Colonic mucosa (tissue), 4 donors: ENCODE results near the gene ZC3H15. TPM values are rescaled to one million over a fixed set of nuclear protein-coding genes. Genes with fewer than 3 reads are reported as not detected.

Source experiments
- DNase-seq: peaks from one replicate; pipeline ENCODE4 v3.0.0-alpha.2; 2020
- H3K27ac ChIP-seq: fragments of 200-600 bp; one replicate; pipeline ENCODE4 v1.8.0; 2021
- H3K27me3 ChIP-seq: fragments of 200-600 bp; one replicate; pipeline ENCODE4 v1.8.0; 2021
- H3K36me3 ChIP-seq: fragments of 200-600 bp; one replicate; pipeline ENCODE4 v1.8.0; 2021
- H3K4me1 ChIP-seq: fragments of 200-600 bp; one replicate; pipeline ENCODE4 v1.8.0; 2021; ENCODE audit warnings: mild to moderate bottlenecking
- H3K4me3 ChIP-seq: fragments of 200-600 bp; one replicate; pipeline ENCODE4 v1.8.0; 2021
- H3K9ac ChIP-seq, 2 donors: one replicate each; pipeline ENCODE4 v1.7.0; 2013; ENCODE audit warnings: control low read depth in 2 of 2, low read depth in 2 of 2, low read length in 2 of 2
- H3K9me3 ChIP-seq: fragments of 200-600 bp; one replicate; pipeline ENCODE4 v1.8.0; 2021
- CTCF ChIP-seq: fragments of 200-600 bp; IDR thresholded peaks from one replicate; pipeline ENCODE4 v1.8.0; 2022; ENCODE audit warnings: antibody characterized with exemption, mild to moderate bottlenecking
- intact Hi-C: fragments of 100-400 bp; cut with DNase I; formaldehyde crosslinking; loops from one replicate; pipeline ENCODE4 v1.14.1; 2022
- total RNA-seq, 2 donors: library from RNA; stranded (reverse); fragmentation: NEBNext Ultra II Directional in 1 of 2; extraction: Animal tissue kit (Norgen Biotek cat#: 25700) in 1 of 2; gene quantifications; one replicate each; pipeline ENCODE4 v1.2.1, GENCODE V29; 2021
- donor health status: healthy.
- donor health status: DM: no; HTN: no; CAD: no.
- donor health status: DM: no; HTN: no; CAD: no.

ZC3H15 gene
- total RNA-seq, 2 donors from 2014 or later, result 49.6 to 64.2 TPM

GRCh38 chr2:186496401-186496800 lies 10.3 kb downstream of the ZC3H15 start:
- no peak overlapping the region for H3K9ac ChIP-seq
- no peaks in the 10 kb centered on the region for H3K27me3 ChIP-seq
- H3K36me3 ChIP-seq, result no peaks in the 10 kb centered on the region
- H3K4me1 ChIP-seq, result no peaks in the 10 kb centered on the region
- no peak overlapping the region for H3K4me3 ChIP-seq
- intact Hi-C loops, result no loop called here
- DNase-seq, result no peak
- no peak for TF ChIP-seq CTCF
- no peak overlapping the region for H3K27ac ChIP-seq
- no peaks in the 10 kb centered on the region for H3K9me3 ChIP-seq

- Histone ChIP-seq H3K4me1 (no peaks in the 10 kb centered on the region), H3K36me3 (no peaks in the 10 kb centered on the region), H3K27me3 (no peaks in the 10 kb centered on the region), H3K4me3 (no peak overlapping the region), H3K27ac (no peak overlapping the region), H3K9ac (no peak overlapping the region), H3K9me3 (no peaks in the 10 kb centered on the region)
- TF ChIP-seq CTCF, result no peak
- intact Hi-C loops, result no loop called here
- no peak for DNase-seq
These were observed 11.9 kb downstream of the ZC3H15 start for GRCh38 chr2:186497928-186498327.

DNA sequence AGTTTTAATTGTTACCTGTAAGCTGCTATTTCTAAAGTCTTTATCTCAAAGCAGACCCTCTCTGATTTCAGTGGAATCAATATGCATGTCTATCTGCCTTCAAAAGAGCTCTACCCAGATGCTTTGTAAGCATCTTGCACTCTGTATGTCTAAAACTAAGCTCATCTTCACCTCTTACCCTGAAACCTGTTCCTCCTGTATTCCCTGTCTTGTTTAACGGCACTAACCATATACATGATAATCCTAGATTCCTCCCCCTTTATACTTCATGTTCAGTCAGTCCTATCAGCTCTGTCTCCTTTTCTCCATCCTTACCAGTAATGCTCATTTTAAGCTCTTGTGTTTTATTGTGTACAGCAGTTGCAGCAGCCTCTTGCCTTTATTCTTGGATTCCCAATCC lies 12.8 kb downstream of the ZC3H15 start:
- H3K9ac ChIP-seq, result no peak overlapping the region
- H3K27me3 ChIP-seq, result no peaks in the 10 kb centered on the region
- no peak for DNase-seq
- intact Hi-C loops, result no loop called here
- H3K4me3 ChIP-seq, result no peak overlapping the region
- H3K4me1 ChIP-seq, result no peaks in the 10 kb centered on the region
- TF ChIP-seq CTCF, result no peak
- H3K36me3 ChIP-seq, result no peaks in the 10 kb centered on the region
- no peaks in the 10 kb centered on the region for H3K9me3 ChIP-seq
- H3K27ac ChIP-seq, result no peak overlapping the region

DNA sequence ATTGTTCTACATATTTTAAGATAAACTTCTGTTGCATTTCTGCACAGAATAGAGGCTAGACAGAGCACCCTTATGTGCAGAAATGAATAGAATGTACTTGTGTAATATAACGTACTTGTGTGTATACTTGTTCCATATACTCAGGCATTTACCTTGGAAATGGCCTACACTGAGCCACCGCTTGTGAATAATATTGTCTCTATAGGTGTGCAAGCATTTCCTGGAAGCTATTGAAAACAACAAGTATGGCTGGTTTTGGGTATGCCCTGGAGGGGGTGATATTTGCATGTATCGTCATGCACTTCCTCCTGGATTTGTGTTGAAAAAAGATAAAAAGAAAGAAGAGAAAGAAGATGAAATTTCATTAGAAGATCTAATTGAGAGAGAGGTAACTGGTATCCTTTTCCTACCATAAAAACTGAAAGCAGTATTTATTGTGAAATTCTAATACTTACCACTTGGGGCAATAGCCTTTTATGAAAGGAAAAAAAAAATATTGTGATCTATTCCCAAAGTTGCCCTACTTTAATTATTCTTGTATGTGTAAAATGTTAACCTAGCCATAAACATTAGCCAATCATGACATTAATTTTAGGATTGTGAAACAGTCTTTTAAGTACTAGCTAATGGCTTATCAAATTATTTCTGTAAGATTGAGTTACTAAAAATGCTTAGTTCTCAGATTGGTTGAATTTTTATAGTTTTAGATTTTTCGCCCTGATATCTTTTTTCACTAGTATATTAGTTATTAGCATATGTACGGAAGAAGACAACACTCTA lies 18.0 kb downstream of the ZC3H15 start:
- Histone ChIP-seq H3K27ac (no peak overlapping the region), H3K9ac (no peak overlapping the region), H3K4me1 (no peaks in the 10 kb centered on the region), H3K36me3 (peaks cover 7% of the 10 kb centered on the region), H3K9me3 (no peaks in the 10 kb centered on the region), H3K4me3 (no peak overlapping the region), H3K27me3 (no peaks in the 10 kb centered on the region)
- TF ChIP-seq CTCF, result peak; percentile 43
- DNase-seq, result no peak
- intact Hi-C loops, result loop anchor here (2.0 kb wide), 1 partner anchor 137 kb away; no protein-coding TSS in a partner anchor

DNA sequence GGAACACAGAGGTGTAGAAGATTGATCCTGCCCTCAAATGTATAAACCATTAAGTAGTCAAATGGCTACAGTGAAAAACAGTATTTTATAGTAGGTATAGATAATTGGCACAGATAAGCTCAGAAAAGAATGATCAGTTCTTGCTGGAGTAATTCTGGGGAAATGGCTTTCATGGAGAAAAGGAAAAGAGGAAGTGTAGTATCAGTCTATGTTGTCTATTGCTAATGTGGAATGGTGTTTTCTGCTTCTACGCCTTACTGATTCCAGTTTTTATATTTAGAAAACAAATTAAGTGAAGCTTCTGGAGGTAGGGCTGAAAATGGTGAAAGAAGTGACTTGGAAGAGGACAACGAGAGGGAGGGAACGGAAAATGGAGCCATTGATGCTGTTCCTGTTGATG lies 22.2 kb downstream of the ZC3H15 start:
- H3K27me3 ChIP-seq, result no peaks in the 10 kb centered on the region
- H3K36me3 ChIP-seq, result peaks cover 7% of the 10 kb centered on the region
- no peaks in the 10 kb centered on the region for H3K4me1 ChIP-seq
- H3K4me3 ChIP-seq, result no peak overlapping the region
- TF ChIP-seq CTCF, result no peak
- no peaks in the 10 kb centered on the region for H3K9me3 ChIP-seq
- intact Hi-C loops, result no loop called here
- H3K27ac ChIP-seq, result no peak overlapping the region
- DNase-seq, result no peak
- no peak overlapping the region for H3K9ac ChIP-seq
